ENCODE results near the gene TMEM222. TPM values are rescaled to one million over a fixed set of nuclear protein-coding genes. Genes with fewer than 3 reads are reported as not detected.

Gene TMEM222
- polyA plus RNA-seq, 1 donor (not counting 4 experiments of a cell fraction or from before 2014, with no cell fraction given) = 23.7 TPM

GRCh38 chr1:27349784-27350662 is 28.1 kb downstream of the TMEM222 start:
- no peak overlapping the region for H3K4me3 ChIP-seq (ENCODE audit: control insufficient read depth in 2 of 3, extremely low read depth in 1 of 3, insufficient read depth in 2 of 3, low read depth in 1 of 3, low read length in 3 of 3)
- H3K36me3 ChIP-seq (ENCODE audit: control insufficient read depth in 2 of 2, extremely low read depth in 1 of 2, insufficient read depth in 2 of 2, low read length in 2 of 2) = peaks cover 11 to 15% of the 10 kb centered on the region in 2 experiments
- no peaks in the 10 kb centered on the region for H4K20me1 ChIP-seq (ENCODE audit: control insufficient read depth, extremely low read depth, insufficient read depth, low read length)
- H3K9ac ChIP-seq (ENCODE audit: control insufficient read depth, extremely low read depth, insufficient read depth, low read length) = no peak overlapping the region
- H3K4me1 ChIP-seq (ENCODE audit: control insufficient read depth, extremely low read depth, insufficient read depth, low read length) = peaks cover 18% of the 10 kb centered on the region
- H3K79me2 ChIP-seq (ENCODE audit: control insufficient read depth, insufficient read depth, low read length) = no peaks in the 10 kb centered on the region
- no peaks in the 10 kb centered on the region for H3K9me3 ChIP-seq (ENCODE audit: control insufficient read depth, low read depth, low read length)
- H3K27ac ChIP-seq (ENCODE audit: control insufficient read depth, insufficient read depth, low read length) = no peak overlapping the region
- H3K9me1 ChIP-seq (ENCODE audit: control insufficient read depth, extremely low read depth, insufficient read depth, low read length) = no peaks in the 10 kb centered on the region
- dilution Hi-C loops (cut with MboI; ENCODE audit: extremely low pct_ligation_motif_present, low sequenced_read_pairs) = no loop called here
- H2AFZ ChIP-seq (ENCODE audit: control insufficient read depth, low read length) = no peak overlapping the region
- peak overlapping the region; percentile 77 for H3K4me2 ChIP-seq (ENCODE audit: control insufficient read depth, extremely low read depth, insufficient read depth, low read depth, low read length)
- FAIRE-seq (no peak), DNase-seq (ENCODE audit: low read depth, low spot score) (no peak)
- no peaks in the 10 kb centered on the region for H3K27me3 ChIP-seq (ENCODE audit: control insufficient read depth, extremely low read depth, insufficient read depth, low read length)
- no peak for TF ChIP-seq EZH2 (IDR thresholded peaks at IDR 0.05; ENCODE audit: low read length)

- DNase-seq (ENCODE audit: low read depth, low spot score) (no peak), FAIRE-seq (no peak)
- Histone ChIP-seq H4K20me1 (ENCODE audit: control insufficient read depth, extremely low read depth, insufficient read depth, low read length) (no peaks in the 10 kb centered on the region), H3K9me3 (ENCODE audit: control insufficient read depth, low read depth, low read length) (no peaks in the 10 kb centered on the region), H3K9ac (ENCODE audit: control insufficient read depth, extremely low read depth, insufficient read depth, low read length) (no peak overlapping the region), H2AFZ (ENCODE audit: control insufficient read depth, low read length) (no peak overlapping the region), H3K4me2 (ENCODE audit: control insufficient read depth, extremely low read depth, insufficient read depth, low read depth, low read length) (no peak overlapping the region), H3K4me1 (ENCODE audit: control insufficient read depth, extremely low read depth, insufficient read depth, low read length) (peaks cover 18% of the 10 kb centered on the region), H3K4me3 (ENCODE audit: control insufficient read depth in 2 of 3, extremely low read depth in 1 of 3, insufficient read depth in 2 of 3, low read depth in 1 of 3, low read length in 3 of 3) (no peak overlapping the region), H3K79me2 (ENCODE audit: control insufficient read depth, insufficient read depth, low read length) (no peaks in the 10 kb centered on the region), H3K9me1 (ENCODE audit: control insufficient read depth, extremely low read depth, insufficient read depth, low read length) (no peaks in the 10 kb centered on the region), H3K27ac (ENCODE audit: control insufficient read depth, insufficient read depth, low read length) (no peak overlapping the region), H3K36me3 (ENCODE audit: control insufficient read depth in 2 of 2, extremely low read depth in 1 of 2, insufficient read depth in 2 of 2, low read length in 2 of 2) (peaks cover 14 to 19% of the 10 kb centered on the region in 2 experiments), H3K27me3 (ENCODE audit: control insufficient read depth, extremely low read depth, insufficient read depth, low read length) (no peaks in the 10 kb centered on the region)
- TF ChIP-seq EZH2 (IDR thresholded peaks at IDR 0.05; ENCODE audit: low read length) = no peak
- dilution Hi-C loops (cut with MboI; ENCODE audit: extremely low pct_ligation_motif_present, low sequenced_read_pairs) = no loop called here
These were observed 28.9 kb downstream of the TMEM222 start for GRCh38 chr1:27350663-27351540.

GRCh38 chr1:27351541-27352107 is 29.7 kb downstream of the TMEM222 start:
- H2AFZ ChIP-seq (ENCODE audit: control insufficient read depth, low read length) = no peak overlapping the region

More at GRCh38 chr1:27351541-27352107, 29.7 kb downstream of the TMEM222 start:
- H4K20me1 ChIP-seq (ENCODE audit: control insufficient read depth, extremely low read depth, insufficient read depth, low read length) = no peaks in the 10 kb centered on the region
- H3K9me1 ChIP-seq (ENCODE audit: control insufficient read depth, extremely low read depth, insufficient read depth, low read length) = no peaks in the 10 kb centered on the region
- H3K4me3 ChIP-seq (ENCODE audit: control insufficient read depth in 2 of 3, extremely low read depth in 1 of 3, insufficient read depth in 2 of 3, low read depth in 1 of 3, low read length in 3 of 3) = no peak overlapping the region
- H3K4me2 ChIP-seq (ENCODE audit: control insufficient read depth, extremely low read depth, insufficient read depth, low read depth, low read length) = no peak overlapping the region
- no peak for TF ChIP-seq CTCF (optimal IDR thresholded peaks at IDR 0.05 in 1 of 3, IDR thresholded peaks at IDR 0.05 in 1 of 3, conservative IDR thresholded peaks at IDR 0.05 in 1 of 3; ENCODE audit: extremely low read depth in 1 of 3, insufficient read depth in 2 of 3, low read length in 3 of 3)
- no peak for TF ChIP-seq EZH2 (IDR thresholded peaks at IDR 0.05; ENCODE audit: low read length)
- no peak overlapping the region for H3K27ac ChIP-seq (ENCODE audit: control insufficient read depth, insufficient read depth, low read length)
- no peaks in the 10 kb centered on the region for H3K27me3 ChIP-seq (ENCODE audit: control insufficient read depth, extremely low read depth, insufficient read depth, low read length)
- H3K4me1 ChIP-seq (ENCODE audit: control insufficient read depth, extremely low read depth, insufficient read depth, low read length) = peaks cover 18% of the 10 kb centered on the region
- no peak overlapping the region for H3K9ac ChIP-seq (ENCODE audit: control insufficient read depth, extremely low read depth, insufficient read depth, low read length)
- no peaks in the 10 kb centered on the region for H3K79me2 ChIP-seq (ENCODE audit: control insufficient read depth, insufficient read depth, low read length)
- no peak for FAIRE-seq
- peaks cover 14 to 15% of the 10 kb centered on the region in 2 experiments for H3K36me3 ChIP-seq (ENCODE audit: control insufficient read depth in 2 of 2, extremely low read depth in 1 of 2, insufficient read depth in 2 of 2, low read length in 2 of 2)
- H3K9me3 ChIP-seq (ENCODE audit: control insufficient read depth, low read depth, low read length) = no peaks in the 10 kb centered on the region
- dilution Hi-C loops (cut with MboI; ENCODE audit: extremely low pct_ligation_motif_present, low sequenced_read_pairs) = no loop called here
- DNase-seq (ENCODE audit: low read depth, low spot score) = no peak

All from keratinocyte (primary cell).